DND-41 (cell line): ENCODE measurements around the gene PADI2.

ENCODE experiments used
- ATAC-seq: fragments of 200-7000 bp; cut with Tn5 transposase; 3 replicates; pipeline ENCODE4 v1.9.1; 2021; ENCODE audit warnings: low read depth; ENCODE audit not compliant: insufficient read depth
- DNase-seq: peaks from one replicate; pipeline ENCODE4 v3.0.0-alpha.2; 2020
- H2AFZ ChIP-seq: 2 replicates; pipeline ENCODE4 v1.6.0; 2012; ENCODE audit warnings: low read depth, low read length
- H3K27ac ChIP-seq: 2 replicates; pipeline ENCODE4 v1.5.1; 2012; ENCODE audit warnings: low read length, inconsistent platforms
- H3K27me3 ChIP-seq: fragments of 200-600 bp; sonication (generic); 2 replicates; pipeline ENCODE4 v1.6.0; 2012; ENCODE audit warnings: low read length, mild to moderate bottlenecking, inconsistent platforms; ENCODE audit not compliant: insufficient read depth, poor library complexity
- H3K36me3 ChIP-seq: 2 replicates; pipeline ENCODE4 v1.5.1; 2012; ENCODE audit warnings: low read length, inconsistent platforms; ENCODE audit not compliant: insufficient read depth
- H3K4me1 ChIP-seq: 2 replicates; pipeline ENCODE4 v1.5.1; 2012; ENCODE audit warnings: mild to moderate bottlenecking, low read length; ENCODE audit not compliant: insufficient read depth
- H3K4me2 ChIP-seq: 2 replicates; pipeline ENCODE4 v1.6.0; 2012; ENCODE audit warnings: mild to moderate bottlenecking, moderate library complexity, low read length, inconsistent platforms; ENCODE audit not compliant: insufficient read depth
- H3K4me3 ChIP-seq, 2 experiments: fragments of 200-600 bp in 1 of 2; shearing (Covaris generic) in 1 of 2; 2 replicates each; pipeline ENCODE4 v1.5.1; 2012 to 2016; ENCODE audit warnings: inconsistent platforms in 2 of 2, low read length in 2 of 2, mild to moderate bottlenecking in 2 of 2, low read depth in 1 of 2, moderate library complexity in 1 of 2
- H3K79me2 ChIP-seq: 2 replicates; pipeline ENCODE4 v1.6.0; 2012; ENCODE audit warnings: low read length, inconsistent platforms; ENCODE audit not compliant: insufficient read depth
- H3K9ac ChIP-seq: 2 replicates; pipeline ENCODE4 v1.6.0; 2012; ENCODE audit warnings: low read depth, mild to moderate bottlenecking, inconsistent platforms, low read length, moderate library complexity
- H3K9me3 ChIP-seq: 2 replicates; pipeline ENCODE4 v1.5.1; 2012; ENCODE audit warnings: low read length, moderate library complexity, mild to moderate bottlenecking, inconsistent platforms; ENCODE audit not compliant: insufficient read depth, severe bottlenecking
- H4K20me1 ChIP-seq: 2 replicates; pipeline ENCODE4 v1.6.0; 2012; ENCODE audit warnings: low read length; ENCODE audit not compliant: insufficient read depth
- EZH2 ChIP-seq: IDR thresholded peaks from 3 replicates; pipeline ENCODE4 v1.6.1; 2012; ENCODE audit warnings: borderline replicate concordance, low read depth, mild to moderate bottlenecking, moderate library complexity, low read length, inconsistent platforms; ENCODE audit not compliant: severe bottlenecking
- TF ChIP-seq, protein P1 (sequence below): IDR thresholded peaks from 2 replicates; pipeline ENCODE4 v1.5.1; 2012; ENCODE audit warnings: borderline replicate concordance, low read length, moderate library complexity, mild to moderate bottlenecking; ENCODE audit not compliant: poor library complexity, severe bottlenecking; ENCODE audit errors: extremely low read depth

PADI2 gene

DNA sequence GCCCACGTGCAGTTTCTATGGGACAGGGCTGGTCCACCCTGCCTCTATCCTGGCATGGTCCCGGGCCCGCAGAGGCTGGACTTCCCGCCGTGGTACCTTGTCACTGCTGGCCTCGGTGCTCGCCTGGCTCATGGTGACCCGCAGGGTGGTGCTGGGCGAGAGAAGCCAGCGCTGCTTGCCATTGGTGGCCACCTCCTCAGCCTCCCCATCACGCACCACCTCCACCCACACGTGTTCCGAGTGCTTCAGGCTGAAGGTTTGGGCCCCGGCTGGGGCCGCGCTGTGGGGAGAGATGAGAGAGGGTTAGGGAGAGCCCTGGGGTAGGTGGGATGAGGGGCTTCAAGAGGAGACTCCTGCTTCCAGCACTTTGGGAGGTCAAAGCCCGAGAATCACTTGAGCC lies 14.5 kb downstream of the PADI2 start:
- Histone ChIP-seq H3K79me2 (no peaks in the 10 kb centered on the region), H3K9me3 (no peaks in the 10 kb centered on the region), H3K27me3 (peaks cover 6% of the 10 kb centered on the region), H3K9ac (no peak overlapping the region), H3K4me3 (no peak overlapping the region), H3K4me1 (no peaks in the 10 kb centered on the region), H3K4me2 (no peak overlapping the region), H3K27ac (no peak overlapping the region), H2AFZ (no peak overlapping the region), H3K36me3 (no peaks in the 10 kb centered on the region), H4K20me1 (no peaks in the 10 kb centered on the region; the same call in 1 of the 2 replicates)
- no peak for TF ChIP-seq EZH2
- TF ChIP-seq, protein P1, sequence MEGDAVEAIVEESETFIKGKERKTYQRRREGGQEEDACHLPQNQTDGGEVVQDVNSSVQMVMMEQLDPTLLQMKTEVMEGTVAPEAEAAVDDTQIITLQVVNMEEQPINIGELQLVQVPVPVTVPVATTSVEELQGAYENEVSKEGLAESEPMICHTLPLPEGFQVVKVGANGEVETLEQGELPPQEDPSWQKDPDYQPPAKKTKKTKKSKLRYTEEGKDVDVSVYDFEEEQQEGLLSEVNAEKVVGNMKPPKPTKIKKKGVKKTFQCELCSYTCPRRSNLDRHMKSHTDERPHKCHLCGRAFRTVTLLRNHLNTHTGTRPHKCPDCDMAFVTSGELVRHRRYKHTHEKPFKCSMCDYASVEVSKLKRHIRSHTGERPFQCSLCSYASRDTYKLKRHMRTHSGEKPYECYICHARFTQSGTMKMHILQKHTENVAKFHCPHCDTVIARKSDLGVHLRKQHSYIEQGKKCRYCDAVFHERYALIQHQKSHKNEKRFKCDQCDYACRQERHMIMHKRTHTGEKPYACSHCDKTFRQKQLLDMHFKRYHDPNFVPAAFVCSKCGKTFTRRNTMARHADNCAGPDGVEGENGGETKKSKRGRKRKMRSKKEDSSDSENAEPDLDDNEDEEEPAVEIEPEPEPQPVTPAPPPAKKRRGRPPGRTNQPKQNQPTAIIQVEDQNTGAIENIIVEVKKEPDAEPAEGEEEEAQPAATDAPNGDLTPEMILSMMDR = no peak
- no peak for DNase-seq
- ATAC-seq = no peak

DNA sequence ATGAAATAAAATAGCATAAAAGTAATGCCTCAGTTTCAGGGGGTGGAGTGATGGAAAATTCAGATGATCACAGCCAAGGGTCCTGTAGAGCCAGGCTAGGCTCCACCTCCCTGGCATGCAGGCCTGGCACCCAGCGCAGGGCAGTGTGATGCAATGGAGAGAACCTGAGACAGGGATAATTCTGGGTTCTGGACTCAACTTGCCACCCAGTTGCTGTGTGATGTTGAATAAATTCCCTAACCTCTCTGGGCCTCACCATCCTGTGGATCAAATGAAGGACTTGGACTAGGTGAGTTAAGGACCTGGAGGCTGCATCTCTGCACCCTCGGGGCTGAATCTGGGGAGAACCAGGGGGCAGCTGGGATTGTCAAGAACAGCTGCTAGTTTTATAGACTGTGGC lies 17.0 kb downstream of the PADI2 start:
- no peaks in the 10 kb centered on the region for H3K9me3 ChIP-seq
- H3K27me3 ChIP-seq = peaks cover 8% of the 10 kb centered on the region
- H3K36me3 ChIP-seq = no peaks in the 10 kb centered on the region
- no peak overlapping the region for H2AFZ ChIP-seq
- ATAC-seq (no peak), DNase-seq (no peak)
- H3K79me2 ChIP-seq = no peaks in the 10 kb centered on the region
- no peak overlapping the region for H3K4me3 ChIP-seq
- TF ChIP-seq EZH2 = no peak
- TF ChIP-seq, protein P1 = no peak
- no peaks in the 10 kb centered on the region for H4K20me1 ChIP-seq
- no peak overlapping the region for H3K27ac ChIP-seq
- no peaks in the 10 kb centered on the region for H3K4me1 ChIP-seq
- H3K4me2 ChIP-seq = no peak overlapping the region
- H3K9ac ChIP-seq = no peak overlapping the region

DNA sequence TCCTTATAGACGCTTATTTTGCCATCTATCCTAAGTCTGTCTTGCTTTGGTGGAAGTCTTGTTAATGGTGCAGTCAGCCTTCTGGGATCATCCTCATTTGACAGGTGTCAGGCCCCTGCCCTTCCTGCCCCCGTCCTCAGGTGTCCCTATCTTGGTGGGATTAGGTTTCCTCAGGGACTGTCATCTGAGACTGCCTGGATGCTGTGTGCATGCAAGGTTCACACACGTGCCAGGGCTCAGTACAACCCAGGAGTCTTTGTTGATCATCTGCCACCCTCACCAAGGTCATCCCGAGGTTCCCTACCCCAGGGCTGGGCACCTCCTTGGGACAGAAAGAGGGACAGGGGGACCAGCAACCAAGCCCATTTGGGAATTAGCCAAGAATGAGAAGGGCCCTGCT lies 18.0 kb downstream of the PADI2 start:
- H3K9me3 ChIP-seq = no peaks in the 10 kb centered on the region
- no peak for ATAC-seq

DNA sequence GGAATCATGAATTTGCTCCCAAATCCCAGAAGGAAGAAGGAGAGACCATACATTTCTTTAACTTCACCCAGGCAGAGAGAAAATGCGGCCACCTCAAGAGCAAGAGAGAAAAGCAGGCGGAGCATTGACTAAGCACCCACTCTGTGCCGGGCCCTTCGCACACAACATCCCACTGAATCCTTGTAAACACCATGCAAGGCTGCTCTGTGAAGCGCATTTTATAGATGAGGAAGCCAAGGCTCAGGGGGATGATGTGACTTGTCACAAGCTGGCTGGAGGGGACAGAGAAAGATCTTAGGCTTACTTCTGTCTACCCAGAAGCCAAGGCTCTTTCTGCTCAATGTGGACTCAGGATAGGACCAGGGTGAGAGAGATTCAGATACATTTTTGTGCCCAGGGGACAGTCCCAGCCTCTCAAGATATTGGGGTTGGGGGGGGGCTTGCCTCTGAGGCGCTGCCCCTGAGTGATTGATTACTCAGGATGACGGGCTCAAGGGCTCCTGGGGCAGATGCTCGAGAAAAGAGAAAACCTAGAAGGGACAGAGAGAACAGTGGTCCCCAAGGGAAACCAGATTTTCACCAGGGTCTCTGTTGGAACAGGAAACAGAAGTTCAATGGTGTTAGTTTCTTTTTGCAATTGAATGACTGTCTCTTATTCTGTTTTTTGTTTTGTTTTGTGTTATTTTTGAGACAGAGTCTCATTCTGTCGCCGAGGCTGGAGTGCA lies 19.5 kb downstream of the PADI2 start:
- Histone ChIP-seq H3K27ac (no peak overlapping the region), H2AFZ (no peak overlapping the region), H3K79me2 (no peaks in the 10 kb centered on the region), H3K9ac (no peak overlapping the region), H3K9me3 (no peaks in the 10 kb centered on the region), H3K4me2 (no peak overlapping the region), H3K4me1 (no peaks in the 10 kb centered on the region), H4K20me1 (0 out of 2 replicates have a peak, but pooled peaks cover 3% of the 10 kb centered on the region), H3K27me3 (peaks cover 6% of the 10 kb centered on the region), H3K36me3 (no peaks in the 10 kb centered on the region), H3K4me3 (no peak overlapping the region)
- ATAC-seq (no peak), DNase-seq (no peak)
- no peak for TF ChIP-seq EZH2

More for the DNA sequence above, 18.0 kb downstream of the PADI2 start:
- H4K20me1 ChIP-seq = 0 out of 2 replicates have a peak, but pooled peaks cover 2% of the 10 kb centered on the region
- no peaks in the 10 kb centered on the region for H3K36me3 ChIP-seq
- H3K4me1 ChIP-seq = no peaks in the 10 kb centered on the region
- H3K9ac ChIP-seq = no peak overlapping the region
- H3K4me3 ChIP-seq = no peak overlapping the region
- H2AFZ ChIP-seq = no peak overlapping the region
- TF ChIP-seq EZH2 = no peak
- DNase-seq = no peak
- H3K27ac ChIP-seq = no peak overlapping the region
- no peaks in the 10 kb centered on the region for H3K79me2 ChIP-seq
- peaks cover 8% of the 10 kb centered on the region for H3K27me3 ChIP-seq
- no peak overlapping the region for H3K4me2 ChIP-seq
